BE2C (cell line): ENCODE results near the gene RAB40B.
"Not testable (repeated sequence)": the region's sequence is repeated elsewhere in the genome, so short reads cannot be mapped to it uniquely, and the experiment has no call there.

Experiments used
- DNase-seq: peaks from one replicate; pipeline ENCODE4 v3.0.0-alpha.2; 2020
- H3K27me3 ChIP-seq: fragments of 250-450 bp; sonication (Bioruptor Pico); 2 replicates; pipeline ENCODE4 v1.5.1; 2020; ENCODE audit warnings: mild to moderate bottlenecking
- H3K36me3 ChIP-seq: fragments of 250-450 bp; sonication (Bioruptor Pico); 2 replicates; pipeline ENCODE4 v1.5.1; 2020; ENCODE audit warnings: mild to moderate bottlenecking
- H3K4me1 ChIP-seq: fragments of 250-450 bp; sonication (Bioruptor Pico); 2 replicates; pipeline ENCODE4 v1.5.1; 2020
- H3K4me3 ChIP-seq: 2 replicates; pipeline ENCODE4 v1.5.1; 2011; ENCODE audit warnings: low read depth, low read length
- H3K9me3 ChIP-seq: fragments of 250-450 bp; sonication (Bioruptor Pico); 2 replicates; pipeline ENCODE4 v1.5.1; 2020
- TF ChIP-seq, protein P1 (sequence below): IDR thresholded peaks from 2 replicates; pipeline ENCODE4 v1.5.1; 2012; ENCODE audit warnings: mild to moderate bottlenecking, low read depth, low read length

RAB40B gene

GRCh38 chr17:82657926-82658325, 40.6 kb downstream of the RAB40B start:
- Histone ChIP-seq H3K9me3 (no peaks in the 10 kb centered on the region), H3K27me3 (no peaks in the 10 kb centered on the region), H3K4me3 (no peak overlapping the region), H3K4me1 (no peaks in the 10 kb centered on the region), H3K36me3 (no peaks in the 10 kb centered on the region; the same call in 1 of the 2 replicates)
- DNase-seq: no peak
- TF ChIP-seq, protein P1, sequence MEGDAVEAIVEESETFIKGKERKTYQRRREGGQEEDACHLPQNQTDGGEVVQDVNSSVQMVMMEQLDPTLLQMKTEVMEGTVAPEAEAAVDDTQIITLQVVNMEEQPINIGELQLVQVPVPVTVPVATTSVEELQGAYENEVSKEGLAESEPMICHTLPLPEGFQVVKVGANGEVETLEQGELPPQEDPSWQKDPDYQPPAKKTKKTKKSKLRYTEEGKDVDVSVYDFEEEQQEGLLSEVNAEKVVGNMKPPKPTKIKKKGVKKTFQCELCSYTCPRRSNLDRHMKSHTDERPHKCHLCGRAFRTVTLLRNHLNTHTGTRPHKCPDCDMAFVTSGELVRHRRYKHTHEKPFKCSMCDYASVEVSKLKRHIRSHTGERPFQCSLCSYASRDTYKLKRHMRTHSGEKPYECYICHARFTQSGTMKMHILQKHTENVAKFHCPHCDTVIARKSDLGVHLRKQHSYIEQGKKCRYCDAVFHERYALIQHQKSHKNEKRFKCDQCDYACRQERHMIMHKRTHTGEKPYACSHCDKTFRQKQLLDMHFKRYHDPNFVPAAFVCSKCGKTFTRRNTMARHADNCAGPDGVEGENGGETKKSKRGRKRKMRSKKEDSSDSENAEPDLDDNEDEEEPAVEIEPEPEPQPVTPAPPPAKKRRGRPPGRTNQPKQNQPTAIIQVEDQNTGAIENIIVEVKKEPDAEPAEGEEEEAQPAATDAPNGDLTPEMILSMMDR: no peak

- no peaks in the 10 kb centered on the region for H3K9me3 ChIP-seq
- DNase-seq: no peak
- no peaks in the 10 kb centered on the region; the same call in 1 of the 2 replicates for H3K36me3 ChIP-seq
- TF ChIP-seq, protein P1: no peak
- H3K27me3 ChIP-seq: no peaks in the 10 kb centered on the region
- no peaks in the 10 kb centered on the region for H3K4me1 ChIP-seq
- no peak overlapping the region for H3K4me3 ChIP-seq
Observed at GRCh38 chr17:82656266-82656665, 42.2 kb downstream of the RAB40B start.

GRCh38 chr17:82655523-82655922, 43.0 kb downstream of the RAB40B start:
- Histone ChIP-seq H3K27me3 (no peaks in the 10 kb centered on the region), H3K9me3 (no peaks in the 10 kb centered on the region), H3K4me1 (no peaks in the 10 kb centered on the region), H3K36me3 (no peaks in the 10 kb centered on the region; the same call in 1 of the 2 replicates), H3K4me3 (no peak overlapping the region)
- TF ChIP-seq, protein P1: no peak
- DNase-seq: no peak

DNA sequence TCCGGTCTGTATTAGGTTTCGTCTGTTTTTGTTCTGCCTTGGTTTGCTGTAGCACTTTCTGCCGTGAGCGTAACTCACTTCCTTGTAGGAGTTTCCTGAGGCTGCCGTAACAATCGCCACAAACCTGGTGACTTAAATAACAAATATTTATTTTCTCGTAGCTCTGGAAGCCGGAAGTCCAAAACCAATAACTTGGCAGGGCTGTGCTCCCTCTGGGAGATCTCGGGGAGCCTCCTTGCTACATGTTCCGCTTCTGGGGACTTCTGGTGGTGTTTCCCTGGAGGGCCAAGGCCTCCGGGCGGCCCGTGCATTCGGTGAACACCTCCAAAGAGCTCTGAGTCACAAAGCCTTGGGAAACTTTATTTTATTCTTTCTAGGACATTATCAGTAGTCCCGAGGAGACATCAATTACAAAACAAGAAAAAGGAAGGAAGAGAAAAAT, 43.4 kb downstream of the RAB40B start:
- H3K4me3 ChIP-seq: no peak overlapping the region
- no peaks in the 10 kb centered on the region for H3K27me3 ChIP-seq
- DNase-seq: no peak
- no peaks in the 10 kb centered on the region; the same call in 1 of the 2 replicates for H3K36me3 ChIP-seq
- TF ChIP-seq, protein P1: no peak
- no peaks in the 10 kb centered on the region for H3K4me1 ChIP-seq
- no peaks in the 10 kb centered on the region for H3K9me3 ChIP-seq

DNA sequence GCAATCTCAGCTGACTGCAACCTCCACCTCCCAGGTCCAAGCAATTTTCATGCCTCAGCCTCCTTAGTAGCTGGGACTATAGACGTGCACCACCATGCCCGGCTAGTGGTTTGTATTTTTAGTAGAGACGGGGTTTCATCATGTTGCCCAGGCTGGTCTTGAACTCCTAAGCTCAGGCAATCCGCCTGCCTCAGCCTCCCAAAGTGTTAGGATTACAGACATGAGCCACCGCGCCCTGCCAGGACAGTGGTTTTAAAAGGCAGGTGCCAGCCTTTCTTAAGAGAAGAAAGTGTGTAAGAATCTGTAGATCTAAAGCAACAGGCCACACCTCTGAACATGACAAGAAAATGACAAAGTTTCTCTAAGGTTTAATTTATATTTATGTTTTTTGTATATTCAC, 43.9 kb downstream of the RAB40B start:
- not testable (repeated sequence) for H3K9me3 ChIP-seq, H3K27me3 ChIP-seq, DNase-seq, H3K4me1 ChIP-seq, H3K36me3 ChIP-seq, H3K4me3 ChIP-seq

DNA sequence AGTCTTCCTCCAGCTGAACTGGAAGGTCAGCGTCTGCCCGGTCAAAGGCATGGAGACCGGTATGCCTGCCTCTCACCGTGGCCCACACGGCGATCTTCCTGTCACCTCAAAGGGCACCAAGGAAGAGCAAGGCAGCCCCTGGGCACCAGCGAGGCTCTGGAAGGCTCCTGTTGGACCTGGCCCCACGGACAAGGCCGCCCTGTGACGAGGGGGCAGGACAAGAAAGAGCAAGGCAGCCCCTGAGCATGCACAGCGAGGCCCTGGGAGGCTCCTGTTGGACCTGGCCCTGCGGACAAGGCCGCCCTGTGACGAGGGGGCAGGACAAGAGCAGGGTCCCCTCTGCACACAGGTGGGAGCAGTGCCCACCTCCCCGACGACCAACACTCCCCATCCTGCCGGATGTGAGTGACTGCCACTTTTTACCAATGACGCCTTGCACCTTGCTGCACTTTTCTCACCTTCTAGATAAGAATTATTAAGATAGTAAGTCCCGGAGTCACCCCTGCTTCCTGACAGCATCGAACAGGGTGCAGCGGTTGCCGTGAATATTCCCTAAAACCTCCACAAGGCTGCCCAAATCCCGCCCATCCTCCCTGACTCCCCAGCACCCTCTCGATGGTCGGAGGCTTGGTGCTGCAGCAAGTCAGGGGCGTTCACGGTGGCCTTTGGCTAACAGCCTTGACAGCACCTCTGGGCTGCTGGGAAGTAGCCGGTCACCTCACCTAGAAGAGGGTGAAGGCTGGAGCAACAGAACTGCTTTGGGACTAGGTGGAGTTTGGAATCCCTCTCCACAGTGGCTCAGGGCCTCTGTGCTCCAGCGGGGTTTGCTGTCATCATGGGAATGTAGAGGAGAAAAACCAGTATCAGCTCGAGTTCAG, 44.6 kb downstream of the RAB40B start:
- TF ChIP-seq, protein P1: no peak

More for the DNA sequence above, 44.6 kb downstream of the RAB40B start:
- H3K27me3 ChIP-seq: no peaks in the 10 kb centered on the region
- H3K4me1 ChIP-seq: no peaks in the 10 kb centered on the region
- H3K9me3 ChIP-seq: no peaks in the 10 kb centered on the region
- DNase-seq: no peak
- no peak overlapping the region for H3K4me3 ChIP-seq
- no peaks in the 10 kb centered on the region; the same call in 1 of the 2 replicates for H3K36me3 ChIP-seq
